ENCODE results near the gene SLC25A6. TPM values are rescaled to one million over a fixed set of nuclear protein-coding genes. Genes with fewer than 3 reads are reported as not detected.

SLC25A6 gene
- total and polyA plus RNA-seq, 2 of the 13 experiments (the other 11 are each of a cell fraction or from before 2014, with no cell fraction given) = 138 to 581 TPM

DNA sequence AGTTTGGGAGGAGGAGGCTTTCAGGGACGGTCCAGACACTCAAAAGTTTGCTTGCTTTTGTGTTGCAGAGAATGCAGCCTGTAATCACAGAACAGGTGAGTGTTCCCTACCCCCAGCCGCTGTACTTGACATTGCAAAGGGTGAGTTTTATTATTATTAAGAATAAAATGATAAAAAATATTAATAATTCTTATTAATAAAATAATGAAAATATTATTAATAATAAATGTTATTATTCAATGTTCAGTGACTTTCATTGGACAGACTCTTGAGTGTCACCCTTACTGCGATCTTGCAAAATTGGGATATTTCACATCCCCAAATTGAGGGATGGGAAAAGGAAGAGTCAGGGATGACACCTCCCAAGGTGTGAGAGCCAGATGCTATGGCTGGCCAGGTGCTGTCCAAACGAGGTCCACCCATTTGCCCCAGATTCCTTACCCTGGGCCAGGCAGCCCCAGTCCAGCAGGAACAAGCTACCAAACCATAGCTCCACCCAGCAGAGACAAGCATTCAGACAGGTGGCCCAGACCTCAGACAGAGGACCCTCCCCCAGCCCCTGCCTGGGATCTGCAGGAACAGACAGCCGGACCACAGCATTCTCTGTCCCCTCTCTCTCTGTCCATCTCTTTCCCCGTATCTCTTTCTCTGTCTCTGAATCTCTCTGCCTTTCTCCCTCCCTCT, 33.0 kb downstream of the SLC25A6 start (continued):
- no peak for TF ChIP-seq ZNF333 (CRISPR knock-in tag; IDR thresholded peaks at IDR 0.05; ENCODE audit: borderline replicate concordance)
- no peak for TF ChIP-seq ZNF331 (CRISPR knock-in tag; IDR thresholded peaks at IDR 0.05)
- no peak for TF ChIP-seq PHF8 (CRISPR knock-in tag; IDR thresholded peaks at IDR 0.05)
- TF ChIP-seq SMAD1 (CRISPR knock-in tag; IDR thresholded peaks at IDR 0.05; ENCODE audit: borderline replicate concordance, low read depth) = no peak
- TF ChIP-seq CHCHD3 (CRISPR knock-in tag; IDR thresholded peaks at IDR 0.05) = no peak

DNA sequence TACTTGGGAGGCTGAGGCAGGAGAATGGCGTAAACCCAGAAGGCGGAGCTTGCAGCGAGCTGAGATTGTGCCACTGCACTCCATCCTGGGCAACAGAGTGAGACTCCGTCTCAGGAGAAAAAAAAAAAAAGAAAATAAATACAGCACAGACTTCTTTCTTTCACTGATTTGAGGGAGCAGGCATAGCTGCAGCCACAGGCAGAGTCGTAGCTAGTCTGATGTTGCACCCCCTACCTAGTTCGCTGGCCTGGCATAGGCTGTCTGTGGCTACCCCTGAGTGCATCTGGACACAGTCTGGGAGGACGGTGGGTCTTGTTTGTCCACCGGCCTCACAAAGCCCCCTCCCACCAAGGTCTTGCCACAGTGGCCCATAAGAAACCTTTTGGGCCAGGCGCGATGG, 33.9 kb downstream of the SLC25A6 start:
- Histone ChIP-seq H3K4me3 (replicated peaks in 1 of 3; ENCODE audit: insufficient read depth in 1 of 3, low read depth in 2 of 3, low read length in 3 of 3) (no peak overlapping the region), H3K36me3 (replicated peaks in 1 of 2; ENCODE audit: control insufficient read depth in 1 of 2, insufficient read depth in 2 of 2, low read length in 2 of 2) (no peaks in the 10 kb centered on the region), H3K4me1 (ENCODE audit: insufficient read depth, low read length) (no peaks in the 10 kb centered on the region), H4K20me1 (ENCODE audit: insufficient read depth, low read length) (no peaks in the 10 kb centered on the region), H3K27me3 (ENCODE audit: control insufficient read depth in 1 of 2, insufficient read depth in 2 of 2, low read length in 2 of 2) (no peaks in the 10 kb centered on the region), H3K9ac (ENCODE audit: insufficient read depth, low read depth, low read length) (no peak overlapping the region), H3K27ac (ENCODE audit: extremely low read length, insufficient read depth, low read length) (no peak overlapping the region), H2AFZ (ENCODE audit: low read length) (no peak overlapping the region), H3K9me3 (ENCODE audit: low read length) (peaks cover 5% of the 10 kb centered on the region; the same call in 1 of the 2 replicates), H3K4me2 (ENCODE audit: low read depth, low read length) (no peak overlapping the region), H3K79me2 (ENCODE audit: insufficient read depth, low read length) (no peaks in the 10 kb centered on the region)
- ATAC-seq (no peak), FAIRE-seq (no peak), DNase-seq (ENCODE audit: low spot score) (no peak)
- 91% methylated on average over 8 of the region's 10 CpGs for WGBS (ENCODE audit: low lambda C conversion rate)
- intact Hi-C loops (cut with micrococcal nuclease; ENCODE audit: unreplicated experiment) = no loop called here
- peak; percentile 99 for TF ChIP-seq ZFP90 (CRISPR knock-in tag; IDR thresholded peaks at IDR 0.05; ENCODE audit: borderline replicate concordance)
- no peak for TF ChIP-seq ZFYVE20 (CRISPR knock-in tag; IDR thresholded peaks at IDR 0.05; ENCODE audit: borderline replicate concordance, low read depth)
- TF ChIP-seq IRF2 (CRISPR knock-in tag; IDR thresholded peaks at IDR 0.05) = no peak
- ChIA-PET CTCF (ENCODE audit: low intra/inter-chr PET ratio, low total read pairs) (no interaction called here), POLR2A (no interaction called here)
- no TSS peak for BruUV-seq (replicated peaks)
- in situ Hi-C loops (cut with HindIII; ENCODE audit: extremely low pct_ligation_motif_present, low pct_unique_long_range_greater_than_20kb) = no loop called here
